Nucleus accumbens (tissue), 56 donors: Measurements from ENCODE around the gene YPEL1.
"Not testable (repeated sequence)": the region's sequence is repeated elsewhere in the genome, so short reads cannot be mapped to it uniquely, and the experiment has no call there.

ENCODE experiments used
- DNase-seq, 56 donors: peaks; one replicate each; lab custom pipeline; 2025; lab: John Stamatoyannopoulos, UW

The YPEL1 gene

DNA sequence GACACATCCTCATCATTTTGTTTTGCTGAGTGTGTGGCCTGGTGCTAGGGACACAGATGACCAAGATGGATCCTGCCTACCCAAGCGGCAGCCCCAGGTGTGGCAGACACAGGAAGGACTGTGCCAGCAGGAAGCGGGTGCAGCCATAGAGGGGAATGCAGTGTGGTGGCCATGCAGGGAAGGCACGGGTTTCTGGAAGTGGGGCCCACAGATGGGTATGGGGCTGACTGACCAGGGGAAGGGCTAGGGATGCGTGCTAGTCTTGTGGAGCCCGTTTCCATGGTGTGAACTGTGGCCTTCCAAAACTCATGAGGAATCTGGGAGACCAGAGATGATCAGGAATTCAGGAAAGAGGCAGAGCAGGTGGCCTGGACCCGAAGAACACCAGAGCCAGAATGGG lies 33.5 kb downstream of the YPEL1 start:
- no peak for DNase-seq

DNA sequence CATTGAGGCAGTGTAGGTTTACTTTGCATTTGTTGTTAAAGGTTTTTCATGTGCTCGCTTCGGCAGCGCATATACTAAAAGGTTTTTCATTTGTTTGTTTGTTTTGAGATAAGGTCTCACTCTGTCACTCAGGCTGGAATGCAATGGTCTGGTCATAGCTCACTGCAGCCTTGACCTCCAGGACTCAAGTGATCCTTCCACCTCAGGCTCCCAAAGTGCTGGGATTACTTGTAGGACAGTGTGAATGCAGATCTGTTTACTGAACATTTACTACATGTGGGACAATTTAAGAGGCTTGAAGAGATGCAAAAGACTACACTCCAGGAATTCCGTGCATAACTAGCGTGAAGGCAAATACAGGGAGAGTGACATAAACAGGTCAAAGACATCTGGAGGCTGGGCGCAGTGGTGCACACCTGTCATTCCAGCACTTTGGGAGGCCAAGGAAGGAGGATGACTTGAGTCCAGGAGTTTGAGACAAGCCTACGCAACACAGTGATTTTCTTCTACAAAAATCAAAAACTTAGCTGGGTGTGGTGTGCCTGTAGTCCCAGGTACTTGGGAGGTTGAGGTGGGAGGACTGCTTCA lies 34.1 kb downstream of the YPEL1 start:
- no peak for DNase-seq

DNA sequence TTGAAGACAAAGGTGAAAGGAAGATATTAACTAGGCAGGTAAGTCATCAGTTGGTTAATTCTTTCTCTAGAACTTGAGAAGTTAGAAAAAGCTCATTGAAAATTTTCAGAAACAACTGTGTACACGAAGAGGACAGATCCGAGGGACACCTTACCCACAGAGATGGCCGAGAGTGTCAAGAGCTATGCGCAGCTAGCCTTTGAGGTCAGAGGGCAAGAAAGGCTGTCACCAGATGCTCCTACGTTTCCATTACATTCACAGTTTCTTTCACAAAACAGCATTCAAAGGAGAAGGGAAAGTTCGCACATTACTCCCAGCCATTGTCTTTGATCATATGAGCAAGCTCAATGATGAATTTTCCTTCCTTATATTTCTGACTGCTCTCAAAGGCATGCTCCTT lies 34.8 kb downstream of the YPEL1 start:
- DNase-seq, result no peak

GRCh38 chr22:21699643-21700042 lies 36.0 kb downstream of the YPEL1 start:
- no peak for DNase-seq

DNA sequence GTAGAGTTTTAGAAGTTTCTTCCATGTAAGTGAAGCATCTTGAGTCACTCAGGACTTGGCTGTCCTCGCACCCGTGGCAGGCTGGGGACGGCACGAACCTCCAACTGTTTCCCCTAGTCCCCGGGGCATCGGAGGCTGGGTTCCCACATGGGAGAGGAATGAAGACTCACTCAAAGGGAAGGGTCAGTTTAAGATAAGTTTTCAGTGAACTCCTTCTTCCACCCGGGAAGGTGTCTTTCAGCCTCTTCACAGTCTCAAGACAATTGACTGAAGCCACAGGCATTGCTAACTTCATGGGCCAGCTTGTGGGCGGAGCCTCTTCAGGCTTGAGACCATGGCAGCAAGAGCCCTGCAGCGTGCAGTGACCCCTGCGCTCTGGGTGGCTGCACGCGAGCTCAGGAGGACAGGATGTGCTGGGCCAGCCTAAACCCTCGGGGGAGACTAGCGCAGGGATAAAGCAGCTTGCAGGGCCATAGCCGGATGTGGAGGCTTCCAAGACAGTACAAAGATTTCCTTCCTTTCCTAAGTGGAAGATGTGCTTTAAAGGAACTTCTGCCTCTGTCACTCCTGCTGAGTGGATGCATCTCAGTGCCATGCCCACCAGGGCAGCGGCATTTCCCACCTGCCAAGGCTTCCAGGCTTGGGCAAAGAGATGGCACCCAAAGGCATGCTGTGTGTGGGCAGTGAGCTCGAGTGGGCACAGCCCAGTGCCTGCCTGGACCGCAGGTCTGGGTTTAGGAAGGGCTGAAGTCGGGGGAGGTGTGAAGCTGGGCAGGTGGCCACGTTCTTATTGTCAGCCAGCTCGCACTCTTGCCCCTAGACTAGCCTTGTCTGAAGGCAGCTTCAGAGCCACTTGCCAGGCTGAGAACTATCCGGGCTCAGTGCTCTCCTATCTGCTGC lies 36.9 kb downstream of the YPEL1 start:
- no peak for DNase-seq

- no peak for DNase-seq
Observed at GRCh38 chr22:21697880-21698279, 37.7 kb downstream of the YPEL1 start.

- DNase-seq, result no peak
Observed at GRCh38 chr22:21697021-21697771, 38.4 kb downstream of the YPEL1 start.

DNA sequence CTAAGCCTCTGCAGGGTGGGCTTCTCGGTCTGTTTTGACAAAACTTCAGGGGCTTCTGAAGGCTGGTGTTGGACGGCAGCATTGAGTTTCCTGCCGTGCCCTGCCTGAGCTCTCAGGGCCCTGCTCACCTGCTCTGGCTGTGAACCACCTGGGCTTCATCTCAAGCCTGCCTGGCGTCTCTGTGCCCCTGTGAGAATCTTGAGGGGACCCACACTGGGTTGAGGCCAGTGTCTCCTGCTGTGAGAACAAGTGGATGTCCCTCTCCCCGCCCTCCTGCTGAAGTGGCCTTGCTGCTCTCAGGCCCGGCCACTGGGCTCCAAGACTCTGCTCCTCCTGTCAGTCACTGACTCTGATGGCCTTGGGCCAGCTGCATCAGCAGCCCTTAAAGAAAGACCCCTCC lies 39.5 kb downstream of the YPEL1 start:
- DNase-seq, result no peak

- no peak for DNase-seq
Observed at GRCh38 chr22:21695430-21696085, 40.0 kb downstream of the YPEL1 start.

DNA sequence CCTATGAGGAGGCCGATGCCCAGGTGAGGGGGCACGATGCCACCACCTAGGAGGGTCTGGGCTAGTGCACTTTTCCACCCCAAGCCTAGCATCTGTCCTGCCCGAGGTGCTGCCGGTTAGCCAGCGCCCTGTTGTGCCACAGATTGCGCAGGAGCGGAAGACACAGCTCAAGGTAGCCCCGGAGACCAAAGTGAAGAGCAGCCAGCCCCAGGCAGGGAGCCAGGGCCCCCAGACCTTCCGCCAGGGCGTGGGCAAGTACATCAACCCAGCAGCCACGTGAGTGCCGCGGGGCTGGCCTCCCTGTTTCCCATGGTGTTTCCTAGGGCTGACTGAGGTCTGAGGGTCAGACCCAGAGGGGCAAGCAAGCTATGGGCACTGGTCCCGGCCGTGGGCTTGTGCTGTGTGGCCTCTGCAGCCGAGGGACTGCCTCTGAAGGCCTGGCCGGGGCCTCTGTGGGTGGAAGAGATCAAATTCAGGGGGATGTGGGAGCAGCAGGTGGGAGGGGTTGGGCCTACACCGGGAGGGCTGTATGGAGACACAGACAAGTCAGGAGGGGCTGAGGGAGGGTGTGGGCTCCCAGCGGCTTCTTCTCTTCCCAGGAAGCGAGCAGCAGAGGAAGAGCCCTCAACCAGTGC lies 40.7 kb downstream of the YPEL1 start:
- DNase-seq, result no peak

- DNase-seq, result no peak
Observed at GRCh38 chr22:21694394-21694793, 41.2 kb downstream of the YPEL1 start.

DNA sequence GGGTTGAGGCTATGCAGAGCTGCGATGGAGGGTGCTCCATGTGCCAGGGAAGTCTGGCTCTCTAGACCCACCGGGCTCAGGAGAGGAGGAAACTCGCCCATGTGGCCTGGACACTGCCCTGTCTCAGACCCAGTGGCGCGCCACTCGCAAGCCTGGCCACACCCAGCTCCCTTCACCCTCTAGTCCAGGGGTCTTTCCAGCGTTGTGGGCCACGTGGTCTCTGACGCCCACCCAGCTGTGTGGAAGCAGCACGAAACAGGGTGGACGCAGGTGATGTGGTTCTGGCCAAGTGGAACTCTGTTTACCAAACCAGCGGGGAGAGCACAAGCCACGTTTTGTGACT lies 41.6 kb downstream of the YPEL1 start:
- no peak for DNase-seq

DNA sequence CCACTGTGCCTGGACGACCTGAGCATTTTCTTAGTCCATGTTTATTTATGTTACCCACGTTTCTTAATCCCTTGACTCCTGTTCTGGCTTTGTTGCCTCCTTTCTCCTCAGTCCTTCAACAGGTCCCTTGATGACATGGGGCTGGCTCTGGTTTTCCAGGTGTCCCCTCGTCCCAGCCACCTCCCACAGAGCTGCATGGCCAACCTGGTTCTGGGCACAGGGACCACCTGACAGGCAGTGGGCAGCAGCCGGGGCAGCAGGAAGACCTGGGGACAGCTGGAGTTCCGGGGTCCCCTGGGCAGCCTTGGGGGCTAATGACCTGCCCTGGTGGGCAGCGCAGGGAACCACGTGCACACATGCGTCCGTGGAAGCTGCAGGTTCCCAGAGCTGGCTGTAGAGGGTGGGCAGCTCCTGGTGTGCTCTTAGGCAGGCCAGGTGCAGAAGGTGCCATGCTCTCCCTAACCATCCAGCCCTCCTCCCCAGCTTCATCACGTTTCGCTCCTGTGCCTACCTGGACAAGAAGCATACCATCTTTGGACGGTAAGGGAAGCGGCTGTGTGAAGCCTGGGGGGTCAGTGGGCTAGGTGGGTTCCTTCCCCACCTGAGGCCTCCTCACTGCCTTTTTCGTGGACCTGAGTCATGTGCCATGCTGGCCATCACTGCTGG lies 42.1 kb downstream of the YPEL1 start:
- no peak for DNase-seq

GRCh38 chr22:21692856-21693255 lies 42.7 kb downstream of the YPEL1 start:
- not testable (repeated sequence) for DNase-seq

DNA sequence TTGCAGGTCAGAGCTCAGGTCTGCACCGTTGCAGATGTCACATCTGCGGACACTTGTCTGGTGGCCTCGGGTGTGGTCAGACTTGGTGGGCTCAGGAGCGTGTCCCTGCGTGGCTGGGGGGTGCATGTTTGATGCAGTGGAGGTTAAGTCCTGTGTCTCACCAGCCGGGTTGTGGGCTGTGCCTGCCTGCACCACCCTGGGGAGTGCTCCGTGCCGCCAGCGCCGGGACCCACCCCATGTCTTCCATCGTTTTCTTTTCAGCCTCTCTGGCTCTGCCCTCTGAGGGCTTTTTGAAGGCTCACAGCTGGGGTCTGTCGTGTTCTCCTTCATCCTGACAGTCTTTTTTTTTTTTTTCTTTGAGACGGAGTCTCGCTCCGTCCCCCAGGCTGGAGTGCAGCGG lies 43.8 kb downstream of the YPEL1 start:
- DNase-seq, result no peak

DNA sequence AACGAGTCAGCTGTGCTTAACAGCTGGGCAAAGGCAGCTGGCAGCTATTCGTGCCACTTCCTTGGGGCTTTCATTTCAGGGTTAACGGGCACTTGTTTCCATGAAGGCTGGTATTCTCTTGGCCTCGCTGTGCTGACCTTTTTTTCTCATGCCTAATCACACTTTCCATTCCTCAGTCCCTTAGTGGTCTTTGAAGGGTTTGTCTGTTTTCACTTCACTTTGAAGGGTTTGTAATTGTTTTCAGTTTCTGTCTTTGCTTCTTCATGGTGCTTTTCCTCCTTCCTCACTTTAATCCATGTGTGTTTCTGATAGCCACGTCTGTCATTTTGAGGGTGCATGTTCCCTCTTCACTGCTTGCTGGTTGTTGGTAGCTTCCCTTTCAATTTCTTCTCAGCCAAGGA lies 45.2 kb downstream of the YPEL1 start:
- no peak for DNase-seq

DNA sequence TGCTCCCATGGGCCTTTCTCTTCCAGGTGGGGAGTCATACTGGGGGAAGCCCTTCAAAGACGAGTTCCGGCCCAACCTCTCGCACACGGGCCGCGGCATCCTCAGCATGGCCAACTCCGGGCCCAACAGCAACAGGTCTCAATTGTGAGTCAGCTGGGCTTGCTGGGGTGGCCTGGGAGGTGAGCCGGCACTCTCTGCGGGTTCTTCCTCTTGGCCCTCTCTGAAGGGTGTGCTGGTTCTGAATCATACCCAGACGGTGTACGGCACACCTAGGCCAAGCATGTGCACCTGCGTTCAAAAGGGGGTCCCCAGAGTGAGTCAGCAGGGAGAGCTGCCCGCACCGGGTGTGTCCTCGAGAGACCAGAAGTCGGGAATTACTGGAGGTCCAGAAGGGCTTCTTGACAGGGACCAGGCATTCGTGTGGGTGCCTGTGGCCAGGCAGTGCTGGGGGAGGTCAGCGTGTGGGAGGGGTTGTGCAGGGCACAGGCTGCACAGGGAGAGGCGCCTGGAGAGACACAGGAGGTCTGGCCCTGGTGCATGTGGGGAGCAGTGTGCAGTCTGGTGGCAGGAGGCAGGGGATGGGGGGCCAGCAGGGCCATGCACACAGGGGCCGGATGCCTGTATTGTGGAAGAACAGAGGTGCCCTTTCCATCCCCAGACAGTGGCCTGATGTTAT lies 46.8 kb downstream of the YPEL1 start:
- DNase-seq, result no peak

DNA sequence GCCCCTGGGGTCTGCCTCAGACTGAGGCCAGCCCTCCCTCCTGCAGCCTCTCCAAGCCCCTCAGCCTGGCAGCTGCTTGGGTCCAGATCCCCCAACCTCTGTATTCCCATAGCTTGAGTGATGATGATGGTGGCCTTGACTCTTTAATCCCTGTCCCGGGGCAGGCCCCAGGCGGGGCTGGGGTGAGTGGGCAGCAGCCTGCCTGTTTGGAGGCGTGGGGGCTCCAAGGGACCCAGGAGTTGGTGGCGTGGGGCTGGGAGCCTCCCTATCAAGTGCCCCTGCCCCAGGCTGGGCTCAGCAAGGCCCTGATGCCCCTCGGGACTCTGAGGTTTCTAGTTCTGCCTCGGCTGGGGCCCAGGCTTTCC lies 47.3 kb downstream of the YPEL1 start:
- DNase-seq, result no peak

DNA sequence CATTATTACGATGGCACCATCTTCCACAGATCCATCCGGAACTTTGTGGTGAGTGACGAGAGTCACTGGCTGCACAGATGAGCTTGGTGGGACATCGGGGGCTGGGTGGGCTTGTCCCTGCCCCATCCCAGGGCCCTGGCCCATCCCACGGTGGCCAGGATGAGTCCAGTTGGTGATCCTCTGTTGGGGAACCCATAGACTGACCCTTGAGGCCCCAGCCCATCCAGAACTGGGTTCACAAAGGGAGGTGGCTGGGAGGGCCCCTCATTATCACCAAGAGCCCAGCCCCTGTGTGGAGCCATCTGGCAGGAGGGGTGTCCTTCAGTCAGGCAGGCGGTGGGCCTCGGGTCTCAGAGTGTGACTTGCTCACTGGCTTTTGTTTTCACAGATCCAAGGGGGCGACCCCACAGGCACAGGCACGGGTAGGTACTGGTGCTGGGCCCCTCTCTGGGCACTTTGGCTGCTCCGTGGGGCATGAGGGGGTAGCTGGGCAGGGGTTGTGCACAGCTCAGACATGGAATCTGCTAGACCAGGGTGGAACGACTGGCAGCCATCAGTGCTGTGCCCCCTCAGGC lies 47.8 kb downstream of the YPEL1 start:
- DNase-seq, result no peak
